ENCODE measurements around the gene CLDN6. TPM values are rescaled to one million over a fixed set of nuclear protein-coding genes. Genes with fewer than 3 reads are reported as not detected.

Gene CLDN6
- total and polyA plus RNA-seq, 9 of the 15 experiments (the other 6 are each of a cell fraction or from before 2014, with no cell fraction given) = 0.22 to 0.75 (median 0.38) TPM; not detected in 3

GRCh38 chr16:2968738-2969544, 49.0 kb downstream of the CLDN6 start, which contains the start of gene PAQR4 (continued):
- TF ChIP-seq HEY1 (CRISPR knock-in tag; IDR thresholded peaks at IDR 0.05; ENCODE audit: borderline replicate concordance) = no peak
- TF ChIP-seq GATAD2B (IDR thresholded peaks at IDR 0.05; ENCODE audit: borderline replicate concordance) = peak; percentile 91; the same call in 1 of the 2 replicates
- no peak for TF ChIP-seq BRD9 (IDR thresholded peaks at IDR 0.05; ENCODE audit: low read depth, partially characterized antibody)
- no peak for TF ChIP-seq ZC3H4 (CRISPR knock-in tag; IDR thresholded peaks at IDR 0.05; ENCODE audit: borderline replicate concordance)
- no peak for TF ChIP-seq PRPF4 (IDR thresholded peaks at IDR 0.05; ENCODE audit: insufficient read depth, low read depth, low read length, poor library complexity, severe bottlenecking)
- TF ChIP-seq REST (IDR thresholded peaks at IDR 0.05; ENCODE audit: borderline replicate concordance) = peak; percentile 100
- peak; percentile 100 for TF ChIP-seq REST (CRISPR knock-in tag; IDR thresholded peaks at IDR 0.05; ENCODE audit: low read depth)
- TF ChIP-seq ATF3 (IDR thresholded peaks at IDR 0.05) = no peak
- TF ChIP-seq ATF3 (CRISPR knock-in tag; conservative IDR thresholded peaks at IDR 0.05) = peak; percentile 80; the same call in 1 of the 2 replicates
- no peak for TF ChIP-seq KLF6 (CRISPR knock-in tag; IDR thresholded peaks at IDR 0.05; ENCODE audit: borderline replicate concordance)
- TF ChIP-seq XRCC5 (IDR thresholded peaks at IDR 0.05; ENCODE audit: low read depth, low read length) = peak; percentile 73; the same call in 1 of the 2 replicates
- no peak for TF ChIP-seq ZBTB26 (CRISPR knock-in tag; IDR thresholded peaks at IDR 0.05)
- no peak for TF ChIP-seq NELFE (IDR thresholded peaks at IDR 0.05; ENCODE audit: insufficient read depth, insufficient read length)
- TF ChIP-seq ZBTB1 (CRISPR knock-in tag; IDR thresholded peaks at IDR 0.05; ENCODE audit: borderline replicate concordance, low read depth) = 0 out of 2 replicates have a peak, but pooled peaks have one; percentile 77
- no peak; the same call in 1 of the 2 replicates for TF ChIP-seq PML (IDR thresholded peaks at IDR 0.05; ENCODE audit: low read length)
- no peak for TF ChIP-seq HMG20A (CRISPR knock-in tag; conservative IDR thresholded peaks at IDR 0.05)
- TF ChIP-seq NCOA6 (IDR thresholded peaks at IDR 0.05) = peak; percentile 67; the same call in 1 of the 2 replicates

Measured in K562 (cell line).